ENCODE data around the gene APOBEC4.

GRCh38 chr1:183688341-183689060 is 35.4 kb upstream of the APOBEC4 start:
- TF ChIP-seq CTCF (IDR thresholded peaks at IDR 0.05) (no peak), POLR2A (IDR thresholded peaks at IDR 0.05) (no peak), EP300 (IDR thresholded peaks at IDR 0.05; ENCODE audit: low read depth) (no peak)

All from transverse colon (tissue), 3 donors.